ENCODE data around the gene LANCL2. TPM values are rescaled to one million over a fixed set of nuclear protein-coding genes. Genes with fewer than 3 reads are reported as not detected.

The LANCL2 gene, protein sequence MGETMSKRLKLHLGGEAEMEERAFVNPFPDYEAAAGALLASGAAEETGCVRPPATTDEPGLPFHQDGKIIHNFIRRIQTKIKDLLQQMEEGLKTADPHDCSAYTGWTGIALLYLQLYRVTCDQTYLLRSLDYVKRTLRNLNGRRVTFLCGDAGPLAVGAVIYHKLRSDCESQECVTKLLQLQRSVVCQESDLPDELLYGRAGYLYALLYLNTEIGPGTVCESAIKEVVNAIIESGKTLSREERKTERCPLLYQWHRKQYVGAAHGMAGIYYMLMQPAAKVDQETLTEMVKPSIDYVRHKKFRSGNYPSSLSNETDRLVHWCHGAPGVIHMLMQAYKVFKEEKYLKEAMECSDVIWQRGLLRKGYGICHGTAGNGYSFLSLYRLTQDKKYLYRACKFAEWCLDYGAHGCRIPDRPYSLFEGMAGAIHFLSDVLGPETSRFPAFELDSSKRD
- total RNA-seq = 13.5 and 19.2 TPM in 2 replicates

DNA sequence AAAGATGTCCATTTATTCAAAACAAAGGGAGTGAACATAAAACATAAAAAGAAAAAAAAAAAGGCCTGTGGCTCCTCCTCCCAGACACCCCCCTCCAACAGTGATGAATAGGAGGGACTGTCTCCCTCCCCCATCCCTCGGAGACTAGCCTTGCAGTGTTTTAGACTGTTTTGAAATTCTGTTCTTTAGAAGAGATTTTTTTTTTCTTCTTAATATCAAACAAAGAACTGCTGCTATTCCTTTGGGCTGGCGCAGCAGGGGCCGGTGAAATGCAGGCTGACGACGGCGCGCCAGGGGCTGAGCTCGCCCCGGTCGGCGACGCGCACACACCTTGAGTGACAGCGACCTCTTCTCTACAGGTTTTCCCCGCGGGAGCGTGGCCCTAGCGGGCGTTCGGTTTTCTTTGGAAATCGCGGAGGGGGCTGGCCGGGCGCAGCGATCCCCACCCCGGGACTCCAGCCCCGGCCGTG, at the start of gene LANCL2:
Gene LANCL2 (plus strand): TSS at position 133 of the 470 bp plus-strand sequence. CDS start 689 bp downstream, outside the sequence.

Other genes starting within 250 kb of the LANCL2 start
- gene VOPP1, start 207.2 kb downstream of the LANCL2 start, total RNA-seq = 103 and 110 TPM in 2 replicates

All from epithelial cell of umbilical artery (primary cell).